Nephron progenitor cell (in vitro differentiated cells): ENCODE data around the gene METTL25.

ENCODE experiments used
- DNase-seq: peaks from one replicate; pipeline ENCODE4 v3.0.0; 2021
- H3K27ac Mint-ChIP-seq: 2 replicates; pipeline ENCODE4 v1.8.0; 2021; ENCODE audit warnings: mild to moderate bottlenecking, moderate library complexity, mixed read lengths
- H3K27me3 Mint-ChIP-seq: 2 replicates; pipeline ENCODE4 v1.8.0; 2021; ENCODE audit warnings: mild to moderate bottlenecking, low read depth, mixed read lengths; ENCODE audit not compliant: poor library complexity
- H3K36me3 Mint-ChIP-seq: 2 replicates; pipeline ENCODE4 v1.8.0; 2021; ENCODE audit warnings: low read depth, mixed read lengths
- H3K4me1 Mint-ChIP-seq: 2 replicates; pipeline ENCODE4 v1.8.0; 2021; ENCODE audit warnings: mixed read lengths
- H3K4me3 Mint-ChIP-seq: 2 replicates; pipeline ENCODE4 v1.8.0; 2021; ENCODE audit warnings: mild to moderate bottlenecking, moderate library complexity, mixed read lengths
- H3K9me3 Mint-ChIP-seq: 2 replicates; pipeline ENCODE4 v1.8.0; 2021; ENCODE audit warnings: mild to moderate bottlenecking, moderate library complexity, mixed read lengths
- TF ChIP-seq, protein P1 (sequence below): fragments of 200-600 bp; sonication (generic); IDR thresholded peaks from 2 replicates; pipeline ENCODE4 v1.5.0; 2021; ENCODE audit warnings: antibody characterized with exemption

The METTL25 gene

DNA sequence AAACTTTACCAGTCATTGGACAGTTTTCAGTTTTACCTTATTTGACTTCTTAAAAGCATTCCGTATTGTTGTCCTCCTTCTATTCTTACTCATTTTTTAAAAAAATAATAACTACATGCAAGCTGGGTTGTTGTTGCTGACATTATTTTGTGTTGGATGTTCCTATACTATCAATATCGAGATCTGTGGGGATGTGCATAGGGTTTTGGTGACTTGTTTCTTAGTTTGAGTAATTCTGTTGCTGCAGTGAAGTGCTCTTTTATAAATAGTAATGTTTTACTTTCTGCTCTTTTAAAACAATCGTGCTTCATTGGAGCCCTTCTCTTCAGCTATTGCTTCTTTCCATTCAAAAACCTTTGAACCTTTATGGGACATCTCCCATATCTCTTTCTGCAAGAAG lies 79.4 kb downstream of the METTL25 start:
- no peak overlapping the region for H3K27ac Mint-ChIP-seq
- no peak overlapping the region for H3K4me3 Mint-ChIP-seq
- H3K4me1 Mint-ChIP-seq = no peaks in the 10 kb centered on the region
- no peaks in the 10 kb centered on the region for H3K27me3 Mint-ChIP-seq
- no peak for DNase-seq
- H3K36me3 Mint-ChIP-seq = peaks cover 15% of the 10 kb centered on the region
- peaks cover 2% of the 10 kb centered on the region for H3K9me3 Mint-ChIP-seq
- TF ChIP-seq, protein P1, sequence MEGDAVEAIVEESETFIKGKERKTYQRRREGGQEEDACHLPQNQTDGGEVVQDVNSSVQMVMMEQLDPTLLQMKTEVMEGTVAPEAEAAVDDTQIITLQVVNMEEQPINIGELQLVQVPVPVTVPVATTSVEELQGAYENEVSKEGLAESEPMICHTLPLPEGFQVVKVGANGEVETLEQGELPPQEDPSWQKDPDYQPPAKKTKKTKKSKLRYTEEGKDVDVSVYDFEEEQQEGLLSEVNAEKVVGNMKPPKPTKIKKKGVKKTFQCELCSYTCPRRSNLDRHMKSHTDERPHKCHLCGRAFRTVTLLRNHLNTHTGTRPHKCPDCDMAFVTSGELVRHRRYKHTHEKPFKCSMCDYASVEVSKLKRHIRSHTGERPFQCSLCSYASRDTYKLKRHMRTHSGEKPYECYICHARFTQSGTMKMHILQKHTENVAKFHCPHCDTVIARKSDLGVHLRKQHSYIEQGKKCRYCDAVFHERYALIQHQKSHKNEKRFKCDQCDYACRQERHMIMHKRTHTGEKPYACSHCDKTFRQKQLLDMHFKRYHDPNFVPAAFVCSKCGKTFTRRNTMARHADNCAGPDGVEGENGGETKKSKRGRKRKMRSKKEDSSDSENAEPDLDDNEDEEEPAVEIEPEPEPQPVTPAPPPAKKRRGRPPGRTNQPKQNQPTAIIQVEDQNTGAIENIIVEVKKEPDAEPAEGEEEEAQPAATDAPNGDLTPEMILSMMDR = no peak

DNA sequence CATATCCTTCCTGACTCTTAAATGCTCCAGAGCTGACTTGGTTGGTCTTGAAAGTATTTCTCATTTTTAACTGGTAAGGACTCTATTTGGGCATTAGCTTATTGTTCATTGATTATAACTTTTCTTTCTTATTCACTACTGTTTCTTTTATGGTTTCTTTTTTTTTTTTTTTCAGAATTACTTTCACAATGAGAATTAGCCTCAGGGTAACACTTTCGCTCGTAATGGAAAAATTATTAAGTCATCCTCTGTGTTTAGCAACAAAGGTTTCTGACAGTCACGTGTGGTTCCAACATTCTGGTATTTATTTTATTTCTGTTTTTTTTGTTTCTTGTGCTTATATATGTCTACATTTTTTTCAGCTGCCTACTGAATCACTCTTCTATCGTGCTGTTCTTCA lies 80.0 kb downstream of the METTL25 start:
- Mint-ChIP-seq H3K4me3 (no peak overlapping the region), H3K27ac (no peak overlapping the region), H3K9me3 (peaks cover 6% of the 10 kb centered on the region), H3K4me1 (no peaks in the 10 kb centered on the region), H3K27me3 (no peaks in the 10 kb centered on the region), H3K36me3 (peaks cover 21% of the 10 kb centered on the region)
- TF ChIP-seq, protein P1 = no peak
- DNase-seq = no peak

GRCh38 chr12:82440885-82441284 lies 82.6 kb downstream of the METTL25 start:
- Mint-ChIP-seq H3K27ac (no peak overlapping the region), H3K27me3 (no peaks in the 10 kb centered on the region), H3K36me3 (peaks cover 34% of the 10 kb centered on the region), H3K4me1 (peaks cover 4% of the 10 kb centered on the region), H3K9me3 (peaks cover 6% of the 10 kb centered on the region), H3K4me3 (no peak overlapping the region)
- DNase-seq = no peak
- TF ChIP-seq, protein P1 = no peak

GRCh38 chr12:82448911-82449578 lies 90.7 kb downstream of the METTL25 start:
- Mint-ChIP-seq H3K27me3 (no peaks in the 10 kb centered on the region), H3K4me1 (no peaks in the 10 kb centered on the region), H3K27ac (no peak overlapping the region), H3K4me3 (no peak overlapping the region), H3K36me3 (peaks cover 6% of the 10 kb centered on the region), H3K9me3 (no peaks in the 10 kb centered on the region)
- DNase-seq = no peak
- TF ChIP-seq, protein P1 = no peak

DNA sequence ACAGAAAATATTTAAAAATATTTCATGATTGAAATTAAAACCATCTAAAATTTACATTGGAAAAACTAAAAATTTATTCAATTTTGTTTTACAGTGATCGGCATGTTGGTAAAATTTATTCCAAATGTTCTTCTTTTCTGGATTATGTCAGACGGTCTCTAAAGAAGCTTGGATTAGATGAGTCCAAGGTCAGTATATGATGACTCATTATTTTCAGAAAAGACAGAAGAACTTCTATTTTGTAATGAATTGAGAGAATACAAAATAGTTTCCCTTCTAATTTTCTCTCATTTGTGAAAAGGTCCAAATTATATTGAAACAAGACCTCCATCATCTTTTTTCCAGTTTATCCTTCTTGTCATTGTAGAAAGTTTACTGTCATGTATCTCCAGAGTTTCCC lies 98.3 kb downstream of the METTL25 start:
- H3K27ac Mint-ChIP-seq = no peak overlapping the region
- no peaks in the 10 kb centered on the region for H3K36me3 Mint-ChIP-seq
- no peaks in the 10 kb centered on the region for H3K9me3 Mint-ChIP-seq
- TF ChIP-seq, protein P1 = no peak
- no peak overlapping the region for H3K4me3 Mint-ChIP-seq
- H3K27me3 Mint-ChIP-seq = no peaks in the 10 kb centered on the region
- no peak for DNase-seq
- H3K4me1 Mint-ChIP-seq = no peaks in the 10 kb centered on the region

- no peak for DNase-seq
- Mint-ChIP-seq H3K36me3 (no peaks in the 10 kb centered on the region), H3K9me3 (no peaks in the 10 kb centered on the region), H3K27me3 (no peaks in the 10 kb centered on the region), H3K27ac (peak overlapping the region; percentile 77), H3K4me1 (no peaks in the 10 kb centered on the region), H3K4me3 (no peak overlapping the region)
- TF ChIP-seq, protein P1 = no peak
Observed at GRCh38 chr12:82458101-82458500, 99.8 kb downstream of the METTL25 start.
